Kidney (tissue), 2 donors: ENCODE measurements around the gene WDSUB1. TPM values are rescaled to one million over a fixed set of nuclear protein-coding genes. Genes with fewer than 3 reads are reported as not detected.

ENCODE experiments used
- microRNA-seq: library from miRNA; unstranded; fragments of <30 nt; microRNA quantifications from one replicate; pipeline ENCODE4 v1.2.0, GENCODE V29; 2020
- polyA plus RNA-seq: library from polyadenylated mRNA; stranded (reverse); fragments of 350-450 nt; fragmentation: Illumina TruSeq; extraction: RNeasy Lipid Tissue Mini Kit (QIAGEN cat#74804); gene quantifications from one replicate; pipeline ENCODE4 v1.2.3, GENCODE V29; 2014; ENCODE audit warnings: low read depth, low replicate concordance; ENCODE audit not compliant: insufficient read depth
- total RNA-seq: library from RNA; stranded (reverse); fragmentation: NEBNext Ultra II Directional; extraction: Animal tissue kit (Norgen Biotek cat#: 25700); gene quantifications from one replicate; pipeline ENCODE4 v1.2.1, GENCODE V29; 2021
- donor health status: DM: yes; HTN: yes; CAD: no.

WDSUB1 gene
- total and polyA plus RNA-seq, 2 donors from 2014 or later: 11.6 to 22.1 TPM

Small RNA genes within 50 kb of the gene (microRNA-seq; reads per million reads assigned to microRNA genes)
- not detected for gene MIR6888
